Measurements from ENCODE around the gene KIF3A. TPM values are rescaled to one million over a fixed set of nuclear protein-coding genes. Genes with fewer than 3 reads are reported as not detected.

KIF3A gene
- total RNA-seq, 1 experiment from 2014 or later, result 4.4 TPM

- DNase-seq (ENCODE audit: low read depth), result no peak
Measured at GRCh38 chr5:132663771-132664695, 73.3 kb downstream of the KIF3A start.

- no peak for DNase-seq (ENCODE audit: low read depth)
Measured at GRCh38 chr5:132662925-132663770, 74.2 kb downstream of the KIF3A start.

DNA sequence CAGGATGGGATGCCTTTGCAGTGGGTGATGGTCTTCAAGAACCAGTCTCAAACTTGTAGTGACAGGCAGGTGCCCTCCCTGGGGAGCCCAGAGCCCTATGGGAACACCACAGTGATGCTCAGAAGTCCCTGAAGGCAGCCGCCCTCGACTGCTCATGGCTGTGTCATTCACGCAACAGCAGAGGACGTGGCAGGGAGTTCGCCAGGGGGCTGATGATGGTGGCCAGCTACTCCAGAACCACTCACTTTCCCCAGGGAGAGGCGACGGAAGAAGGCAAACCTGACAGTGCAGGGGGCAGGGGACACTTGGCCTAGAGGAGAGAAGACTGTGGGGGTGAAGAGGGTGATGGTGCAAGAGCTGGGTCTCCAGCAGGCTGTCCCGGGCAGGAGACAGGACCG, 75.3 kb downstream of the KIF3A start:
- DNase-seq (ENCODE audit: low read depth), result no peak

GRCh38 chr5:132661231-132662003, 75.9 kb downstream of the KIF3A start:
- no peak for DNase-seq (ENCODE audit: low read depth)

GRCh38 chr5:132659598-132660493, 77.5 kb downstream of the KIF3A start:
- DNase-seq (ENCODE audit: low read depth), result no peak

DNA sequence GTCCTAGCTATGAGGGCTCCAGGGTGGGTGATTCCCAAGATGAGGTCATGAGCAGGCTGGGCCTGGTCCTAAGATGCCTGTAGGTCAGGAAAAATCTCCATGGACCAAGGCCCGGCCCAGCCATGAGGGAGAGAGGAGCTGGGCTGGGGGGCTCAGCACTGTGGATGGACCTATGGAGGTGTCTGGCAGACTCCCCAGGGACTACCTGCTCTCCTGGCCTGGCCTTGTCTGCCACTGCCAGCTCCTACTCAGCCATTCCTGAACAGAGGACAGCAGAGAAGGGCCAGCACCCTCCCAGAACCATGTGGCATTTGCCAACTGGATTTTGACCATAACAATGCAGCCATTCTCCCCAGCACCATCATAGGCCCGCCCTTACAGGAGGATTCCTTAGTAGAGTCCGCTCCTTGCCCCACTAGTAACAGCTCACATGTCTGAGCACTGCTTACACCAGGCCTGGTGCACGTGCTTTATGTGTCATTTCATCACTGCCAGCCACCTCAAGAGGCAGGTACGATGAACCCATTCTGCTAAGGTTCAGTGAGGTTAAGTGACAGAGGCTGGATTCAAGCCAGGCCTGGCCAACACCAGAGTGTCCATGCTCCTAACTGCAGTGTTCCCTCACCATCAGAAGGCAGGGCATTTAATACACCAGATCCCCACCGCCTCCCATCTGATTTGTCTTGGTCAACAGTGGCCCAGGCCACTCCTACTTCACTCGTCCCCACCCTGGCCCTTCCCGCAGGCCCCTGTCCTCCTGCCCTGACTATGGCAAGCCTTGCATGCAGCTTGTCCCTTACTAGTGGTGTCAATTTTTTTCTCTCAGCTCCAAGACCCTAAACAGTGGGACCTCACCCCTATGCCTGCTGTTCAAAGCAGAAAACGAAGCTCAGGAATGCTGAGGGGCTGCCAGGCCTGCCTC, 78.7 kb downstream of the KIF3A start:
- DNase-seq (ENCODE audit: low read depth), result no peak

DNA sequence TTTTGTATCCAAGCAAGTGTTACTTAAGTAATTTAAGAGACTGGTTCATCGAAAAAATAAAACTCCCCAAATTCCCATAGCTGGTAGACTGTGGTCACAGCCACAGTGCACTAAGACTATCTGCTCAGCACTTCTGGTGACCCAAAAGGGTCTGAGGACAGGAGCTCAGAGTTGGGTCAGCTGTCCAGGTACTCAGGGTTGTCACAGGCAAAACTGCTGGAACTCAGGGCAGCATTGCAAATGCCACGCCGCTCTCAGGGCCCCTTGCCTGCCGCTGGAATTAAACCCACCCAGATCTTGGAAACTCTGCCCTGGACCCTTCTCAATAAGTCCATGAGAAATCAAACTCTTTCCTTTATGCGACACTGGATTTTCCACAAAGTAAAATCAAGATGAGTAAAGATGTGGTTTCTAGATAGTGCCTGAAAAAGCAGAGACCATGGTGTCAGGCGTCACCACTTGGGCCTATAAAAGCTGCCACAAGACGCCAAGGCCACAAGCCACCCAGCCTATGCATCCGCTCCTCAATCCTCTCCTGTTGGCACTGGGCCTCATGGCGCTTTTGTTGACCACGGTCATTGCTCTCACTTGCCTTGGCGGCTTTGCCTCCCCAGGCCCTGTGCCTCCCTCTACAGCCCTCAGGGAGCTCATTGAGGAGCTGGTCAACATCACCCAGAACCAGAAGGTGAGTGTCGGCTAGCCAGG, 79.5 kb downstream of the KIF3A start, which contains the start of gene IL13:
TSS of gene IL13 (plus strand) at position 498 of the 705 bp plus-strand sequence. CDS start at position 512, 14 bp downstream.
- DNase-seq (ENCODE audit: low read depth), result peak; percentile 8

GRCh38 chr5:132656774-132657355, 80.5 kb downstream of the KIF3A start:
- no peak for DNase-seq (ENCODE audit: low read depth)

GRCh38 chr5:132655821-132656773, 81.2 kb downstream of the KIF3A start:
- DNase-seq (ENCODE audit: low read depth), result peak; percentile 9

GRCh38 chr5:132653716-132654115, 83.6 kb downstream of the KIF3A start:
- DNase-seq (ENCODE audit: low read depth), result no peak

- no peak for DNase-seq (ENCODE audit: low read depth)
Measured at GRCh38 chr5:132651838-132652469, 85.4 kb downstream of the KIF3A start.

DNA sequence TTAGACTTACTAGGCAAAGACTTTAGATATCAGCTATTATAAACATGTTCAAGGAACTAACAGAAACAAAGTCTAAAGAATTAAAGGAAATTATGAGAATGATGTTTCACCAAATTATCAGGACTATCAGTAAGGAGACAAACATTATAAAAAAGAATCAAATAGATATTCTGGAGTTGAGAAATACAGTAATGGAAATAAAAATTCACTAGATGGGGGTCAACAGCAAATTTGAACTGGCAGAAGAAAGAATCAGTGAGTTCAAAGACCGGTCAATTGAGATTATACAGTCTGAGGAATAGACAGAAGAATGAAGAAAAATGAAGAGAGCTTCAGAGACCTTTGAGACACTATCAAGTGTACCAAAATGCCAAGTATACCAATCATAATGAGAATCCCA, 89.0 kb downstream of the KIF3A start:
- no peak for DNase-seq (ENCODE audit: low read depth)

DNA sequence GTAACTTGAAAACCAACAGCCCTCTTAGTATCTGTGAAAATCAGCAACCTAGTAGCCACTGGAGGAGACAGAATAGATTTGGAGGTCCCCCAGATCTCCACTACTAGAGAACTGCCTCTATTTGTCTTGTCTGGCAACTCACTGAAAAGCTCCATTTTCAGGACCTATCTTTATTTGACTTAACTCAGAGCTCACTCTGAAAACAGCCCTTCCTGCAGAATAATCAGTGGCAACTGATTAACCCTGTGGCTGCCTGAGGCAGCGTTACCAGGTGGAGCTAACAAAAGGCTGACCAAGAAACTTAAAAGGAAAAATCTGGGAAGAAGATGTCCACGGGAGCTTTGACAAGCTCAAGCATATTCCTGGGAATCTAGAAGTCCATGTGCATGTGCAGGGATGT, 89.9 kb downstream of the KIF3A start:
- no peak for DNase-seq (ENCODE audit: low read depth)

DNA sequence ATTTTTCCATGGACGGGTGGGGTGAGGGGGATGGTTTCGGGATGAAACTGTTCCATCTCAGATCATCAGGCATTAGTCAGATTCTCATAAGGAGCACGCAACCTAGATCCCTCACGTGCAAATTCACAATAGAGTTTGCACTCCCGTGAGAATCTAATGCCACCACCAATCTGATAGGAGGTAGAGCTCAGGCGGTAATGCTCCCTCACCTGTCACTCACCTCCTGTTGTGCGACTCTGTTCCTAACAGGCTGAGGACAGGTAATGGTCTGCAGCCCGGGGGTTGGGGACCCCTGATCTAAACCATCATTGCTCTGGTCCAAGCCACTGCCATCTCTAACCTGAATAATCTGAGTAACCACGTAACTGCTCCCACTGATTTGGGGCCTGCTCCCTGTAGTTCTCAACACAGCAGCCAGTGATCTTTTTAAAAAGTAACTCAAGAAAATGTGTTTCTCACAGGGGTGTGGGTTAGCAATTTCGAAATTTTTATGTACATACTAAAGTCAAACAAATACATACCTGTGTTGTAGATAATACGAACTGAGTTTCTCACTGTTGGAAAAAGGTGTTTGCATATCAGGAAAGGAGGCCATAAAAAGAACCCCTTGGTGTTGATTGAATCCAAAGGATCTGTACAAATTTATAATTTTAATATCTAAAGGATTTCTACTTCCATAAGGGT, 90.6 kb downstream of the KIF3A start:
- no peak for DNase-seq (ENCODE audit: low read depth)

- DNase-seq (ENCODE audit: low read depth), result no peak
Measured at GRCh38 chr5:132644177-132644576, 93.2 kb downstream of the KIF3A start.

Measured in RPMI7951 (cell line).